CD4-positive, alpha-beta T cell (primary cell): ENCODE results near the gene ZRANB3. TPM values are rescaled to one million over a fixed set of nuclear protein-coding genes. Genes with fewer than 3 reads are reported as not detected.

ENCODE experiments used
- ATAC-seq: fragments of 200-7000 bp; cut with Tn5 transposase; one replicate; pipeline ENCODE4 v1.10.0; 2022; ENCODE audit warnings: mild to moderate bottlenecking; ENCODE audit not compliant: poor library complexity
- CTCF ChIA-PET: fragments of 350-600 bp; sonication (Branson Sonifier 250); formaldehyde crosslinking; loops from one replicate; lab custom pipeline; 2021; ENCODE audit warnings: antibody characterized with exemption, inconsistent platforms; lab: Charles Lee
- POLR2A ChIA-PET: fragments of 350-600 bp; sonication (Branson Sonifier 250); formaldehyde crosslinking; loops from one replicate; lab custom pipeline; 2021; ENCODE audit warnings: antibody characterized with exemption, inconsistent platforms; lab: Charles Lee
- DNase-seq, 14 experiments: peaks; one replicate each; pipeline ENCODE4 v3.0.0-alpha.2; 2013 to 2020; ENCODE audit warnings: mixed read lengths in 2 of 14
- H3K27ac ChIP-seq, 2 donors: one replicate each; pipeline versions ENCODE4 v1.5.1 to v1.7.0; 2013; ENCODE audit warnings: low read length in 2 of 2, low read depth in 1 of 2, mild to moderate bottlenecking in 1 of 2
- H3K27me3 ChIP-seq, 2 experiments: 1 replicate in 1 of 2; 2 replicates in 1 of 2; pipeline versions ENCODE4 v1.6.1 to v1.7.0; 2013; ENCODE audit warnings: low read length in 2 of 2, control low read depth in 1 of 2, mild to moderate bottlenecking in 1 of 2, moderate library complexity in 1 of 2; ENCODE audit not compliant: insufficient read depth in 2 of 2, control insufficient read depth in 1 of 2
- H3K36me3 ChIP-seq: one replicate; pipeline ENCODE4 v1.6.1; 2013; ENCODE audit warnings: low read length, control low read depth; ENCODE audit not compliant: insufficient read depth
- H3K4me1 ChIP-seq: one replicate; pipeline ENCODE4 v1.6.1; 2013; ENCODE audit warnings: low read length, control low read depth; ENCODE audit not compliant: insufficient read depth
- H3K4me3 ChIP-seq: one replicate; pipeline ENCODE4 v1.5.1; 2013; ENCODE audit warnings: mild to moderate bottlenecking, low read length, moderate library complexity
- H3K9me3 ChIP-seq, 2 experiments: 1 replicate in 1 of 2; 2 replicates in 1 of 2; pipeline versions ENCODE4 v1.6.1 to v1.7.0; 2013; ENCODE audit warnings: low read length in 2 of 2, mild to moderate bottlenecking in 2 of 2, control low read depth in 1 of 2, moderate library complexity in 1 of 2; ENCODE audit not compliant: control insufficient read depth in 1 of 2, insufficient read depth in 1 of 2
- H3K27ac Mint-ChIP-seq: one replicate; pipeline ENCODE4 v1.8.0; 2020; ENCODE audit warnings: mixed read lengths
- H3K27me3 Mint-ChIP-seq: one replicate; pipeline ENCODE4 v1.8.0; 2021; ENCODE audit warnings: mixed read lengths
- H3K36me3 Mint-ChIP-seq: one replicate; pipeline ENCODE4 v1.8.0; 2021; ENCODE audit warnings: low read depth, mixed read lengths
- H3K4me1 Mint-ChIP-seq: one replicate; pipeline ENCODE4 v1.8.0; 2021; ENCODE audit warnings: low read depth, mixed read lengths
- H3K4me3 Mint-ChIP-seq: one replicate; pipeline ENCODE4 v1.8.0; 2020; ENCODE audit warnings: mild to moderate bottlenecking, mixed read lengths
- H3K9me3 Mint-ChIP-seq: one replicate; pipeline ENCODE4 v1.8.0; 2020; ENCODE audit warnings: mixed read lengths
- CTCF ChIP-seq: fragments of 200-600 bp; IDR thresholded peaks from one replicate; pipeline ENCODE4 v1.8.0; 2022; ENCODE audit warnings: antibody characterized with exemption, mild to moderate bottlenecking
- intact Hi-C, 2 experiments: fragments of 100-400 bp; cut with DNase I in 1 of 2; cut with micrococcal nuclease in 1 of 2; formaldehyde crosslinking; loops; one replicate each; pipeline versions ENCODE4 v1.15.1 to v1.9.0; 2023 to 2025; cut with DNase I, micrococcal nuclease
- total RNA-seq, 174 experiments: library from RNA in 2 of 174; stranded (reverse) in 2 of 174; gene quantifications; one replicate each; pipeline ENCODE4 v1.2.3 and lab custom pipeline; 2021 to 2026

The ZRANB3 gene
- total RNA-seq, 2 experiments from 2014 or later, result 3.9 to 4.2 TPM

GRCh38 chr2:135335256-135335655 lies 195.8 kb downstream of the ZRANB3 start:
- no peaks in the 10 kb centered on the region for H3K4me1 ChIP-seq
- DNase-seq, result no peak
- no peaks in the 10 kb centered on the region for H3K27me3 ChIP-seq
- no peak overlapping the region for H3K27ac ChIP-seq
- ATAC-seq, result no peak
- peaks cover 9% of the 10 kb centered on the region for H3K9me3 Mint-ChIP-seq
- H3K9me3 ChIP-seq, result peaks cover 0 to 6% of the 10 kb centered on the region in 2 experiments
- CTCF ChIA-PET, result no interaction called here
- no peaks in the 10 kb centered on the region for H3K4me1 Mint-ChIP-seq
- H3K4me3 ChIP-seq, result no peak overlapping the region
- no peaks in the 10 kb centered on the region for H3K36me3 ChIP-seq
- no peak overlapping the region for H3K4me3 Mint-ChIP-seq
- POLR2A ChIA-PET, result no interaction called here
- no peaks in the 10 kb centered on the region for H3K27me3 Mint-ChIP-seq
- no peak overlapping the region for H3K27ac Mint-ChIP-seq
- H3K36me3 Mint-ChIP-seq, result peaks cover 54% of the 10 kb centered on the region
- no peak for TF ChIP-seq CTCF
- intact Hi-C loops, result no loop called here

DNA sequence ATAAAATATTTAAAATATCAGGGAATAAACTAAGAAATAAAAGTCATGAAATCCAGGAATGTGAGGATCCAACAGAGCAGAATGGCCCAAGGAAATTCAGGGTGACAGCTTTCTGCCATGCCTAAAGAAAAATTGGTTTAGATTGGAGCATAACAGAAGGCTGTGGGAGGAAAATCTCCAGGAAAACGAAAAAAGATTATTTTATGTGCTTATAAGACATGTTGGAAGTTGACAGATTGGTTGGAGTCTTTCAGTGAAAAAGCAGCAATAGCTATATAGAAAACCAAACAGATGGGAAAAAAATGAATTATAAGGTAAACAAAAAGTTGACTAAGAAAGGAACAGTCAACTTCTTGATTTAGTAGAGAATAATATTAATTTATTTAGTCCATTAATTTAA lies 203.9 kb downstream of the ZRANB3 start:
- DNase-seq (no peak), ATAC-seq (no peak)
- Mint-ChIP-seq H3K36me3 (peaks cover 31% of the 10 kb centered on the region), H3K9me3 (peaks cover 13% of the 10 kb centered on the region), H3K27me3 (no peaks in the 10 kb centered on the region), H3K27ac (no peak overlapping the region), H3K4me1 (no peaks in the 10 kb centered on the region), H3K4me3 (no peak overlapping the region)
- ChIA-PET POLR2A (no interaction called here), CTCF (no interaction called here)
- intact Hi-C loops, result no loop called here
- H3K9me3 ChIP-seq, result peaks cover 0 to 13% of the 10 kb centered on the region in 2 experiments
- no peak for TF ChIP-seq CTCF
- H3K36me3 ChIP-seq, result no peaks in the 10 kb centered on the region
- no peak overlapping the region for H3K4me3 ChIP-seq
- H3K27ac ChIP-seq, result no peak overlapping the region
- no peaks in the 10 kb centered on the region for H3K4me1 ChIP-seq
- H3K27me3 ChIP-seq, result no peaks in the 10 kb centered on the region

DNA sequence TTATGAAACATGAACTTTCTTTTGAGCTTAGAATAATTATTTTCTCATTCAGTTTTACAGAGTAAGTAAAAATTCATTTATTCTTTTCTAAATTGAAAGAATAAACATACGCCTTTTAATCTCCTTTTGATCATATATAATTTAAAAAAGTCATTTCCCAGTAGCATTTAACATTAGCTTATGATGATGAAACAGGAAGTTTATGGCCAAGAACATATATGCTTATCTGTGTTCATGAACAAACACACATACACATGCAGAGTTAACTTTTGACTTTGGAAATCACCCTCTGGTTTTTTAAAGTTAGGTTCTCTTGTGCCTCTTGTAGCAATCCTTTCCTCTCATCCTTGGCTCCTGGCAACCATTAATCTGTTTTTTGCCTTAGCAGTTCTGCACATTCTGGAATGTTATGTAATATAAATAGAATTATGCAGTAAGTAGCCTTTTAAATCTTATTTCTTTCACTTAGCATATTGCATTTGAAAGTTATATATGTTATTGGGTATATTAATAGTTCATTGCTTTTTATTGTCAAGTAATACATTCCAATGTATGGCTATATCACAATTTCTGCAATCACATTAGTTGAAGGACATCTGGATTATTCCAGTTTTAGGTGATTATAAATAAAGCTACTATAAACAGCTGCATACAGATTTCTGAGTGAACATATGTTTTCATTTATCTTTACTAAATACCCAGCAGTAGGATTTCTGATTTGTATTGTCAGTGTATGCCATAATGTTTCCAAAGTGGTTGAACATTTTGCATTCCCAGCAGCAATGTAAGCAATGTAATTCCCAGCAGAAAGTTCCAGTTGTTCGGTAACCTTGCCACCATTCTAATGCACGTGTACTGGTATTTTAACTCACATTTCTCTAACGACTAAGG lies 210.3 kb downstream of the ZRANB3 start:
- no peak for ATAC-seq
- H3K27me3 ChIP-seq, result no peaks in the 10 kb centered on the region
- peaks cover 0 to 10% of the 10 kb centered on the region in 2 experiments for H3K9me3 ChIP-seq
- no peak for DNase-seq
- Mint-ChIP-seq H3K9me3 (no peaks in the 10 kb centered on the region), H3K4me1 (no peaks in the 10 kb centered on the region), H3K36me3 (no peaks in the 10 kb centered on the region), H3K27me3 (no peaks in the 10 kb centered on the region), H3K27ac (no peak overlapping the region), H3K4me3 (no peak overlapping the region)
- no peak overlapping the region for H3K4me3 ChIP-seq
- H3K36me3 ChIP-seq, result no peaks in the 10 kb centered on the region
- ChIA-PET POLR2A (no interaction called here), CTCF (interaction anchor here (0.6 kb wide), 1 partner anchor 52 kb away, joined by 3 read pairs; no protein-coding TSS in a partner anchor)
- TF ChIP-seq CTCF, result no peak
- H3K27ac ChIP-seq, result no peak overlapping the region
- intact Hi-C loops, result no loop called here
- H3K4me1 ChIP-seq, result no peaks in the 10 kb centered on the region
